Osteocyte (in vitro differentiated cells): ENCODE measurements around the gene PGC. TPM values are rescaled to one million over a fixed set of nuclear protein-coding genes. Genes with fewer than 3 reads are reported as not detected.

ENCODE experiments used
- DNase-seq: peaks from one replicate; pipeline ENCODE4 v3.0.0; 2021; ENCODE audit warnings: mixed read lengths; ENCODE audit not compliant: unreplicated experiment; ENCODE audit errors: extremely low spot score
- H3K27ac Mint-ChIP-seq: one replicate; pipeline ENCODE4 v1.8.0; 2021; ENCODE audit warnings: mild to moderate bottlenecking, mixed read lengths; ENCODE audit not compliant: unreplicated experiment
- H3K27me3 Mint-ChIP-seq: one replicate; pipeline ENCODE4 v1.8.0; 2021; ENCODE audit warnings: mixed read lengths; ENCODE audit not compliant: unreplicated experiment
- H3K36me3 Mint-ChIP-seq: one replicate; pipeline ENCODE4 v1.8.0; 2021; ENCODE audit warnings: mixed read lengths; ENCODE audit not compliant: unreplicated experiment
- H3K4me1 Mint-ChIP-seq: one replicate; pipeline ENCODE4 v1.8.0; 2021; ENCODE audit warnings: mixed read lengths; ENCODE audit not compliant: unreplicated experiment
- H3K4me3 Mint-ChIP-seq: one replicate; pipeline ENCODE4 v1.8.0; 2021; ENCODE audit warnings: mild to moderate bottlenecking, moderate library complexity, mixed read lengths; ENCODE audit not compliant: unreplicated experiment
- H3K9me3 Mint-ChIP-seq: one replicate; pipeline ENCODE4 v1.8.0; 2021; ENCODE audit warnings: mixed read lengths; ENCODE audit not compliant: unreplicated experiment
- total RNA-seq: library from RNA; stranded (reverse); gene quantifications from 2 replicates; pipeline ENCODE4 v1.2.1, GENCODE V29; 2021
- TF ChIP-seq, protein P1 (sequence below): fragments of 200-600 bp; sonication (generic); IDR thresholded peaks from 2 replicates; pipeline ENCODE4 v1.5.0; 2021; ENCODE audit warnings: antibody characterized with exemption, mild to moderate bottlenecking, moderate library complexity

PGC gene
- total RNA-seq, 1 donor from 2014 or later = not detected

DNA sequence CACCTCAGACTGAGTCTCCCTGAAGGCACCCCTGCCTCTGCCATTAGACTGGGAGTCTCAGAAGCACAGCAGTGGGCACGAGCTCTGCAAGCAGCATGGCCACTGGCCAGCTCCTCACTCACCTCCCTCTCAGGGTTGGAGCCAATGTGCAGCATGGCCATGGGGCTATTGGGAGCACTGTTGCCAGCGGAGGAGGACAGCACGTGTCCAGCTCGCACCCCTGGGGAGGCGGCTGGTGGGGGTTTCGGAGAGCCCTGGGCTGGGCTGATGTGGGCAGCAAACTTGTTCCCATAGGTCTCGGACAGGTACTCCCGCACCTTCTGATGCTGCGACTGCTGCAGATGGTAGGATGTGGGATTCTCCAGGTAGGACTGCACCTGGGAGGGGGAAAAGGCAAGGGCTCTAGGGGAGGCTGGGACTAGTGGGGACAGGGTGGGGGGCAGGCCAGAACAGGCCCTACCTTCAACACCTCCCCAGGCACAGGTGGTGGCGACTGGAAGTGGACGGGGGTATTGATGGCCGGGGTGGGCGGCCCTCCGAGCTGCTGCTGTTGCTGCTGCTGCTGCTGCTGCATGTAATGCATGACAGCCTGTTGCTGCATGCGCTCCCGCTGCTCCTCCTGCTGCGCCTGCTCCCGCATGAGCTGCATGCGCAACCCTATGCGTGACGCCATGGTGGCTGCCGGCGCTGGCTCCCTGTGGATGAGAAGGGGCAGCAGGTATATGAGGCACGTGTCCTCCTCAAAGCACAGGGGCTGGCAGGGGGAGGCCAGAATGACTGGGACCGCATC lies 56.5 kb downstream of the PGC start:
- no peak for DNase-seq
- no peak overlapping the region for H3K27ac Mint-ChIP-seq
- no peak overlapping the region for H3K4me3 Mint-ChIP-seq
- TF ChIP-seq, protein P1, sequence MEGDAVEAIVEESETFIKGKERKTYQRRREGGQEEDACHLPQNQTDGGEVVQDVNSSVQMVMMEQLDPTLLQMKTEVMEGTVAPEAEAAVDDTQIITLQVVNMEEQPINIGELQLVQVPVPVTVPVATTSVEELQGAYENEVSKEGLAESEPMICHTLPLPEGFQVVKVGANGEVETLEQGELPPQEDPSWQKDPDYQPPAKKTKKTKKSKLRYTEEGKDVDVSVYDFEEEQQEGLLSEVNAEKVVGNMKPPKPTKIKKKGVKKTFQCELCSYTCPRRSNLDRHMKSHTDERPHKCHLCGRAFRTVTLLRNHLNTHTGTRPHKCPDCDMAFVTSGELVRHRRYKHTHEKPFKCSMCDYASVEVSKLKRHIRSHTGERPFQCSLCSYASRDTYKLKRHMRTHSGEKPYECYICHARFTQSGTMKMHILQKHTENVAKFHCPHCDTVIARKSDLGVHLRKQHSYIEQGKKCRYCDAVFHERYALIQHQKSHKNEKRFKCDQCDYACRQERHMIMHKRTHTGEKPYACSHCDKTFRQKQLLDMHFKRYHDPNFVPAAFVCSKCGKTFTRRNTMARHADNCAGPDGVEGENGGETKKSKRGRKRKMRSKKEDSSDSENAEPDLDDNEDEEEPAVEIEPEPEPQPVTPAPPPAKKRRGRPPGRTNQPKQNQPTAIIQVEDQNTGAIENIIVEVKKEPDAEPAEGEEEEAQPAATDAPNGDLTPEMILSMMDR = no peak
- H3K9me3 Mint-ChIP-seq = no peaks in the 10 kb centered on the region
- no peaks in the 10 kb centered on the region for H3K27me3 Mint-ChIP-seq
- peaks cover 3% of the 10 kb centered on the region for H3K36me3 Mint-ChIP-seq
- peaks cover 16% of the 10 kb centered on the region for H3K4me1 Mint-ChIP-seq

DNA sequence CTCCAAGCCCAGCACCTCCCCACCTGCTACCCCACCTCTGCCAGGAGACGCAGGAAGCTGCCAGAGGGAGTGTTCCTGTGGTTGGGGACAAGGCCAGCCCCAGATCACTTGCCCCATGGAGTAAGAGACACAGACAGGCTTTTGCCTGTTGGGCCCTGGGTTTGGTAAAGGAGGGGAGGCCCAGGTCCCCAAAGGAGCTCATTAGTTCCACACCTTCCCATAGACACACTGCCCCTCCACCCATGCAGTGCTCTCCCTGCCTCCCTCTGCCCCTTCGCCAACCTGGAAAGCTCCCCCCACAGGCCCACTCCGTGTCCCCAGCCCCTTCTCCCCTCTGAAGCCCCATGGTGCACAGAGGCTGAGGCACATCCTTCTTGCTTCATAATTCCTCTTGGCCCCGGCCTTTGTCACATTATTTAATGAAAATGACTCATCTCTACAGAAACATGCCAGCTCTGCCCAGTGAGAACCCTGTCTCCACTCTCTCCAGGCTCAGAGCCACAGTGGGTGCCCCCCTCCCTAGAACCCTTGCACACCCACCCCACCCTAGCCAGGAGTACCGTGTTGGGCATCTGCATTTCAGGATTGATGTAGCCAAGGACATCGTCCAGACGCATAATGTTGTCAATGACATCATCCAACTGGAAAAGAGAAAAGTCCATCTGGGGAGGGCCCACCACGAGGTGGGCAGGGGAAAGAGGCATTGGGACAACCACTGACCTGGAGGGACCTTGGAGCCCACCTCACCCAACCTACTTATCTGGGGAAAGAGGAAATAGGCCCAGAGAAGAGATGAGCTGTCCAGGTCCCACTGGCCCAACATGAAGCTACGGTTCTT lies 57.8 kb downstream of the PGC start:
- no peaks in the 10 kb centered on the region for H3K9me3 Mint-ChIP-seq
- TF ChIP-seq, protein P1 = no peak
- peaks cover 3% of the 10 kb centered on the region for H3K36me3 Mint-ChIP-seq
- no peak overlapping the region for H3K27ac Mint-ChIP-seq
- H3K4me1 Mint-ChIP-seq = peaks cover 9% of the 10 kb centered on the region
- no peak for DNase-seq
- no peaks in the 10 kb centered on the region for H3K27me3 Mint-ChIP-seq
- no peak overlapping the region for H3K4me3 Mint-ChIP-seq

DNA sequence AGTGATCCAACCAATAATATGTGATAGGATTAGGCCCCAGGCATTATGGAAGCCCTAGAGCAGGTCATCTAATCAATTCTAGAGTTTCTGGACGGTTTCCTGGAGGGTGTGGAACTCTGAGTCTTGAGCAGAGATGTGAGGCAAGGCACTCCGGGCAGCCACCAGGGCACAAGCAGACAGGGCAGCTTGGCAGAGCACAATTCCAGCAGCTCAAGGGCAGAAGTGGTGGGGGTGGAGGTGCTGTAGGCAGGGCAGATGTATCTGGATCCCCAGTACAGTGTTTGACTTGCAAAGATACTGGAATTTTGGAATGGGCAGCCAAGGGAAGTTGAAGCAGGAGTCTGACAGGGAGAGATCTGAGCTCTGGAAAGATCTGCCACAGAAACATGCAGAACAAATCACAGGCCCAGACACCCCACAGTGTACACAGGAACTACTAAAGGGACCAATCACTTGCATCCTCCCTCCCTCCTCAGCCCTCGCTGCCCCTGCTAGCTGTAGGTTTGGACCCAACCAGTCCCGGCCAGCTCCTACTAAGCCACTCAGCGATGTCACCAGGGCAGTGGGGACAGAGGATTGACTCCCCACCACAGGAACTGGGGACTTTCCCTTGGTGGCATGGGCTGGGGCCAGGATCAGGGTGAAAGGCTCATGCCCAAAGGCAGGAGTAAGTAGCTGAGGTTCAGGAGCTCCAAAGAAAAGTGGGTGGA lies 58.8 kb downstream of the PGC start:
- peaks cover 14% of the 10 kb centered on the region for H3K4me1 Mint-ChIP-seq
- peaks cover 3% of the 10 kb centered on the region for H3K36me3 Mint-ChIP-seq
- TF ChIP-seq, protein P1 = no peak
- H3K4me3 Mint-ChIP-seq = no peak overlapping the region
- H3K27ac Mint-ChIP-seq = no peak overlapping the region
- H3K27me3 Mint-ChIP-seq = no peaks in the 10 kb centered on the region
- no peaks in the 10 kb centered on the region for H3K9me3 Mint-ChIP-seq
- DNase-seq = no peak

DNA sequence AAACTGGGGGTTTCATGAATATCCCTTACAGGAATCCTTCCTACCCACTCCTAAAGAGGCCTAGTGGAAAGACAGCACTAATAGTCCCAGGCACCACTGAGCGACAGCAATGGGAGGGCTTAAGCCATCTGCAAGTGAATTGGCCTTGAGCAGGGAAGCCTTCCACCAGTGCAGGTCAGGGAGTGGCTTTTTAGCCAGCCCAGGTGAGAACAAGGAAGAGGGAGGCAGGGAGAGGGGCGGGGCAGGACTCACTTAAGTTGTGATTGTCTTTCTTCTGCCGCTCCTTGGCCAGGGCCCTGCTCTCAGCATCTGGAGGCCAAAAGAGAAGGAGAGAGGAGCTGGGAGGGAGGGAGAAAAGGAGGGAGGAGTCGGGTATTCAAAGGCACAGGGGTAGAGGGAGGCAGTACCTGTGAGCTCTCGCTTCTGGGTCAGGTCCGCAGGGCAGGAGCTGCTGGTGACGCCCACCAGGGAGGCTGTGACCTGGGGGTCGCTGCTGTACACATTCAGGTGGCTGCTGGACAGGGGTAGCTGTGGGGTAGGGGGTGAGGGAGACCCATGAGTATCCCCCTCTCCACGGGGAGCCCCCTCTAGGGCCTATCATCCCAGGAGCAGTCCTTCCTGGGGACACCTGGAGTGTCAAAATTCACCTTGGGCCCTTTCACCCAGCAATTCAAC lies 59.6 kb downstream of the PGC start:
- no peaks in the 10 kb centered on the region for H3K9me3 Mint-ChIP-seq
- TF ChIP-seq, protein P1 = no peak
- no peak overlapping the region for H3K4me3 Mint-ChIP-seq
- H3K36me3 Mint-ChIP-seq = peaks cover 3% of the 10 kb centered on the region
- H3K4me1 Mint-ChIP-seq = peaks cover 16% of the 10 kb centered on the region
- no peaks in the 10 kb centered on the region for H3K27me3 Mint-ChIP-seq
- DNase-seq = no peak
- H3K27ac Mint-ChIP-seq = no peak overlapping the region

Other genes with a start within 250 kb of the PGC start
- 24.7 and 26.9 TPM in 2 replicates for gene FOXP4, start 201.0 kb downstream of the PGC start, total RNA-seq
- gene MDFI, start 108.9 kb downstream of the PGC start, total RNA-seq = 74.1 and 75.9 TPM in 2 replicates
- 8.9 and 11.1 TPM in 2 replicates for gene TFEB, start 11.8 kb downstream of the PGC start, total RNA-seq
- 3.4 and 3.9 TPM in 2 replicates for gene FRS3, start 32.5 kb upstream of the PGC start, total RNA-seq
- gene PRICKLE4, start 33.4 kb upstream of the PGC start, total RNA-seq = 1.9 and 2.3 TPM in 2 replicates
- 133 TPM in 2 replicates for gene TOMM6, start 40.3 kb upstream of the PGC start, total RNA-seq
- 5.2 and 5.4 TPM in 2 replicates for gene USP49, start 148.0 kb upstream of the PGC start, total RNA-seq
- 24.3 and 30.0 TPM in 2 replicates for gene MED20, start 173.7 kb upstream of the PGC start, total RNA-seq
- 20.2 and 22.7 TPM in 2 replicates for gene BYSL, start 174.1 kb upstream of the PGC start, total RNA-seq
- gene CCND3, start 194.4 kb upstream of the PGC start, total RNA-seq = 82.7 and 91.2 TPM in 2 replicates